Measurements from ENCODE around the gene FBRS. TPM values are rescaled to one million over a fixed set of nuclear protein-coding genes. Genes with fewer than 3 reads are reported as not detected.

Gene FBRS
- total and polyA plus RNA-seq, 2 donors (not counting 1 experiment from before 2014, with no cell fraction given): 5.5 to 20.8 TPM

GRCh38 chr16:30647274-30647571 lies 11.0 kb upstream of the FBRS start:
- no peaks in the 10 kb centered on the region for H4K20me1 ChIP-seq (ENCODE audit: control insufficient read depth, extremely low read depth, insufficient read depth, low read length)
- H3K9me3 ChIP-seq (ENCODE audit: control insufficient read depth, insufficient read depth, low read depth, low read length): no peaks in the 10 kb centered on the region
- no peaks in the 10 kb centered on the region for H3K36me3 ChIP-seq (ENCODE audit: control insufficient read depth, insufficient read depth, low read length)

GRCh38 chr16:30649725-30650368 lies 8.4 kb upstream of the FBRS start:
- Histone ChIP-seq H3K4me3 (replicated peaks in 1 of 4; ENCODE audit: control extremely low read depth in 1 of 4, insufficient read depth in 1 of 4, low read depth in 3 of 4, low read length in 4 of 4) (peak overlapping the region; percentile 31 to 99 (median 45)), H2AFZ (ENCODE audit: low read length) (peak overlapping the region; percentile 99), H4K20me1 (ENCODE audit: control insufficient read depth, extremely low read depth, insufficient read depth, low read length) (no peaks in the 10 kb centered on the region), H3K79me2 (ENCODE audit: control insufficient read depth, insufficient read depth, low read length) (peaks cover 13% of the 10 kb centered on the region), H3K27me3 (ENCODE audit: control insufficient read depth, insufficient read depth, low read length) (no peaks in the 10 kb centered on the region), H3K36me3 (ENCODE audit: control insufficient read depth, insufficient read depth, low read length) (peaks cover 4% of the 10 kb centered on the region), H3K4me1 (ENCODE audit: control insufficient read depth, extremely low read depth, insufficient read depth, low read length) (peaks cover 5% of the 10 kb centered on the region), H3K27ac (ENCODE audit: insufficient read depth, low read length) (peak overlapping the region; percentile 94), H3K9me3 (ENCODE audit: control insufficient read depth, insufficient read depth, low read depth, low read length) (no peaks in the 10 kb centered on the region), H3K9ac (ENCODE audit: insufficient read depth, low read length) (peak overlapping the region; percentile 62), H3K4me2 (ENCODE audit: extremely low read depth, insufficient read depth, low read length) (peak overlapping the region; percentile 85)
- TF ChIP-seq EZH2 (IDR thresholded peaks at IDR 0.05; ENCODE audit: low read length, missing control alignments): no peak
- TF ChIP-seq CTCF (conservative IDR thresholded peaks at IDR 0.05 in 1 of 2, IDR thresholded peaks at IDR 0.05 in 1 of 2; ENCODE audit: low read depth in 1 of 2, low read length in 2 of 2): no peak
- DNase-seq (ENCODE audit: low read depth in 2 of 2): no peak

More at GRCh38 chr16:30647274-30647571, 11.0 kb upstream of the FBRS start:
- H3K9ac ChIP-seq (ENCODE audit: insufficient read depth, low read length): no peak overlapping the region
- no peak for DNase-seq (ENCODE audit: low read depth in 2 of 2)
- no peak overlapping the region for H3K27ac ChIP-seq (ENCODE audit: insufficient read depth, low read length)
- peaks cover 8% of the 10 kb centered on the region for H3K79me2 ChIP-seq (ENCODE audit: control insufficient read depth, insufficient read depth, low read length)
- H3K4me1 ChIP-seq (ENCODE audit: control insufficient read depth, extremely low read depth, insufficient read depth, low read length): peaks cover 5% of the 10 kb centered on the region
- H3K27me3 ChIP-seq (ENCODE audit: control insufficient read depth, insufficient read depth, low read length): peaks cover 2% of the 10 kb centered on the region
- TF ChIP-seq CTCF (conservative IDR thresholded peaks at IDR 0.05 in 1 of 2, IDR thresholded peaks at IDR 0.05 in 1 of 2; ENCODE audit: low read depth in 1 of 2, low read length in 2 of 2) (no peak), EZH2 (IDR thresholded peaks at IDR 0.05; ENCODE audit: low read length, missing control alignments) (no peak)
- H3K4me2 ChIP-seq (ENCODE audit: extremely low read depth, insufficient read depth, low read length): no peak overlapping the region
- no peak overlapping the region for H2AFZ ChIP-seq (ENCODE audit: low read length)
- H3K4me3 ChIP-seq (replicated peaks in 1 of 4; ENCODE audit: control extremely low read depth in 1 of 4, insufficient read depth in 1 of 4, low read depth in 3 of 4, low read length in 4 of 4): no peak overlapping the region

- Histone ChIP-seq H3K27me3 (ENCODE audit: control insufficient read depth, insufficient read depth, low read length) (no peaks in the 10 kb centered on the region), H4K20me1 (ENCODE audit: control insufficient read depth, extremely low read depth, insufficient read depth, low read length) (no peaks in the 10 kb centered on the region), H3K4me2 (ENCODE audit: extremely low read depth, insufficient read depth, low read length) (peak within 1 kb of the TSS; percentile 90), H3K79me2 (ENCODE audit: control insufficient read depth, insufficient read depth, low read length) (peaks cover 13% of the 10 kb centered on the region), H3K9me3 (ENCODE audit: control insufficient read depth, insufficient read depth, low read depth, low read length) (no peaks in the 10 kb centered on the region), H3K27ac (ENCODE audit: insufficient read depth, low read length) (peak within 1 kb of the TSS; percentile 94), H3K36me3 (ENCODE audit: control insufficient read depth, insufficient read depth, low read length) (peaks cover 7% of the 10 kb centered on the region), H3K9ac (ENCODE audit: insufficient read depth, low read length) (peak within 1 kb of the TSS; percentile 88), H3K4me3 (replicated peaks in 1 of 4; ENCODE audit: control extremely low read depth in 1 of 4, insufficient read depth in 1 of 4, low read depth in 3 of 4, low read length in 4 of 4) (peak within 1 kb of the TSS; percentile 81 to 99 (median 95)), H2AFZ (ENCODE audit: low read length) (peak within 1 kb of the TSS; percentile 99), H3K4me1 (ENCODE audit: control insufficient read depth, extremely low read depth, insufficient read depth, low read length) (peaks cover 5% of the 10 kb centered on the region)
- TF ChIP-seq CTCF (conservative IDR thresholded peaks at IDR 0.05 in 1 of 2, IDR thresholded peaks at IDR 0.05 in 1 of 2; ENCODE audit: low read depth in 1 of 2, low read length in 2 of 2) (peak in 1 of 2 donors; percentile 13), EZH2 (IDR thresholded peaks at IDR 0.05; ENCODE audit: low read length, missing control alignments) (no peak)
- peak; percentile 99 to 100 for DNase-seq (ENCODE audit: low read depth in 2 of 2)
Measured at GRCh38 chr16:30650369-30651123, 7.7 kb upstream of the FBRS start, which contains the start of gene PRR14. PRR14 (plus strand) TSS chr16:30650960; CDS start chr16:30651646, 686 bp downstream.

All from fibroblast of lung (primary cell).